ENCODE measurements around the gene RCAN2.
"Not testable (repeated sequence)": the region's sequence is repeated elsewhere in the genome, so short reads cannot be mapped to it uniquely, and the experiment has no call there.

RCAN2 gene

DNA sequence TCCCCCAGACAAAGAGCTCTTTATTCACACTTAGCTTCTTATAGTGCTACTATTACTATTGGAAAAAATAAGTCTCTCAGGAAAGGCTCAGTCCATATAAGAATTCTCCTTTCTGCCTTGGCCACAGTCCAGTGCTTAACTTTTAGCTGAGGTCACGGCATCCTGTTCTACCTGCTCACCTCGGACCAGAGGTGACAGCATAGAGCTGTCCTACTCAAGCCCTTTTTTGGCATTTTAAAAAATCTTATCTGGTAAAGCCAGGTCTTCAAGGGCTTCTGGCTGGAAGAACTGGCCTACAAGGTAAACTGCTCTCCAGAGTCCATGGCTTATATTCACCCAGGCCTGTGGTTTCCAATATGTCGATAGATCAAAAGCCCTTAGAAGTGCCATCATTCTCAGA lies 109.7 kb downstream of the RCAN2 start:
- DNase-seq, result no peak

DNA sequence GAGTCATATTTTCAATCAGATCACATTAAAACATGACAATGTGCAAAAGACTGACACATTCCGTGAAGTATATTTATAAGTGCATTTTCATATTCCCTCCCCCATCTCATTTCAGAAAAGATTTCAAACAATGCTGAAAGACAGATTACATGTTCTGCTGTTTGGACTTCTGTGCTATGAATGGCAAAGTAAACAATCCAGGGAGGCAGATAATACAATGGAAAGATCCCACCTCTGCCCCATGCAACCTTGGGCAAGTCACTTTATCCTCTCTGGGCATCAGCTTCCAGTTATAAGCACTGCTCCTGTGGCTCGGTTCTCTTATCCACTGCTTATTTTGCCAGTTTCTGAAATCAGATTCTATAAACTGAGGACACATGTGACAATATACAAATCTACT lies 110.2 kb downstream of the RCAN2 start:
- DNase-seq, result no peak

DNA sequence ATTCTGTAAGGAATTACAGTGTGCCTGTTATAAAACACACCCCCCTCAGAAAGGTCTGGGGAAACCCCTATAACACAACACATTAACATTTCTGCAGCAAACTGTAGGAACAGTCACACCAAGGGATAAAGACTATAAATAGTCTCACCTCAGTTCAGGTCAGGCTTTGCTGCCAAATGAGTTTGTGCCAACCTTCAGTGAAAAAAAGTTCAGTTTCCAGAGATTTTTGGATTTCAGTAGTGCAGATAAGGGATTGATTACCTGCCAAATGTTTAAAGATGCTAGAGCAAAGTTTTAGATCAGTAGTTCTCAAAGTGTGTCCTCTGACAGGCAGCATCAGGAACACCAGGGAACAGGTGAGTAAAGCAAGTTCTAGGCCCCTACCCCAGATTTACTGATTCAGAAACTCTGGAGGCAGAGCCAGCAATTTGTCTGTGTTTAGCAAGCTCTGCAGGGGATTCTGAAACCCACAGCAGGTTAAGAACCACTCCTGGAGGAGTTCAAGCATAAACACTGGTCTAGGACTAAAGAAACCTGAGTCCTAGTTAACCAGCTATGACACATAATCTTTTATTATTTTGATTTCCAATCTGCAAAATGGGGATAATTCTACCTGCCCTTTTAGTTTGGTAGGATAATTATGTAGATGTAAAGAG lies 111.0 kb downstream of the RCAN2 start:
- no peak for DNase-seq

DNA sequence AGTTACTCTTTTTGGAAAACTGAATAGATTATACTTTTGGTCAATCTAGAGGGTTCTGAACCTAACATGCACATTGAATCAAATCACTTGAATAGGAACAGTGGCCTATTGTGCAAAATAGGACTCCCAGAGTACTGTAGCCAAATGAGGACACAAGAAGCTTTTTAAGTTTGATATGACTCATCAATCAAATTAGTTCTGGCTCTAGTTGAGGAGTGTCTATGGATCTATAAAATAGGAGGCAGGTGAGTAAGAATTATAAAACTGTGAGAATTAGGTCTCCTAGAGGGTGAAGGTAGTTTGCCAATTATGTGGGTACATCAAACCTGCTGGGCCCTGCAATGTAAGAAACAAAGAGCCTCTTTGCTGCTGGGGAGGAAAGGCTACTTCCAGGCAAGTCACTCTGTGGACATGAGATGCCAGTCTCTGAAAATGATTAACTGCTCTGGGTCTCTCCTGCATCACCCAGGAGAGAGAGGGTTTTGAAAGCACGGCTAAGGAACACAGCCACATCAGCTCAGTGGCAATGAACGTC lies 112.3 kb downstream of the RCAN2 start:
- DNase-seq, result no peak

DNA sequence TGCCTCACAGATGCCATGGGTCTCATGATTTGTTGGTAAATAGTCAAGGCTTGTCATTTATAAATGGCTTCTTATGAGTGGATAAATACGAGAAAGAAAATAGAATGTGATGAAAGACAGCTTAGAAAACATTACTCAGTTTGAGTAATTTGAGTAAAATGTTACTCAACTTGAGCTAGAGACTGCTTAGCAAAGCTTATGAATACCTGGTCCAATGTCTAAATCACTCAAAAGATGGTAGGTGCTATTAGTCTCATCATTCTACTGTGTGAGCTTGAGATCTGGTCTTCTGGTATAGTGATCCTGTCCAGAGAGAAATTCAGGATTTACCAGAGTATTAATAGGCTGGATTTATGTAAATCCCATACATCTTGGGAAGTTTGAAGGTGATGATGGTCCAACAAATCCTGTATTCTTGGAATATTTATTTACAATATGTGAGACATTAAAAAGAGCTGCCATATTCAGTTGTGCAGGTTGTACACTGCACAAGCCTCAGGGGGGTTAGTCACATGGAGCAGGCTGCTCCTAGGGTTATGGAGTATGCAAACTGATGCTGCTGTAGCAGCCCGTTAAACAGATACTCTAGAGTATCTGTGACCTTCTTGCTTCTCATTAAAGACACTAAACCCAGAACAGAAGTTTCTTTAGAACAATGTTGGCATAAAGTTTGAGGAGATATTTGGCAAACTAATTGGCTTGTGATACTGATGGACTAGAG lies 112.9 kb downstream of the RCAN2 start:
- no peak for DNase-seq

DNA sequence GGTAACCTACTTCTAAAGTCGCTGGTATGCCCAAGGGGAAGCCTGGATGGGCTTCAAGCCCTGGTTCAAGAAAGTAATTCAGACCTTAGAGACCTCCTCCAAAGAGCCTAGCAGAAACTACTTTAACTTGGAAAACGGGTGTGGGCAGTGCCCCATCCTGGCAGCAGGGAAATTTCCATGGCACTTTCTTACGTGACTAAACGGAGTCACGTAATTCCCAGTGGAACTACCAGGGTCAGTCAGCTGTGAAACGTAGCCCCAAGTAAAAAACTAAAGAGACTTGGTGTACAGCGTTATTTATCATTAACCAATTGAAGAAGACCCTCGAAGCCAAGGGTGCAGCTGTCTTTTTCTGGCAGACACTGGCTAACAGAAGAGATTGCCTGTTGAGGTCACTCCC lies 114.0 kb downstream of the RCAN2 start:
- no peak for DNase-seq

DNA sequence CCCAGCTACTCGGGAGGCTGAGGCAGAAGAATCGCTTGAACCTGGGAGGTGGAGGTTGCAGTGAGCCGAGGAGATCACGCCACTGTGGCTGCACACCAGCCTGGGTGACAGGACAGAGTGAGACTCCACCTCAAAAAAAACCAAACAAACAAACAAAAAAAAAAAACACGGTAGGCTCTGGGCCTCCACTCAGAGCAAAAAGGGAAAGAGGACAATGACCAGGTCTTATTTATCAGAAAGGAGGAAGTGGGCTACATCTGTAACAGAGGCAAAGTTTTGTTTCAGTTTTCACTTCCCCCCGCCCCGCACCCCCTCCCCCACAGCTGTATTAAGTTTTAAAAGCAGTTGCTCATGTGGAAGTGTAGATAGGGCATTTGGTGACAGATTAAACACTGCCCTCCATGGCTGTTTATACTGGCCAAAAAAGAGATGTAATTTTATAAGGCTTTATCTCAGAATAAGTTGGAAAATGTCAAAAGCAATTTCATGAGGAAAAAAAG lies 114.6 kb downstream of the RCAN2 start:
- no peak for DNase-seq

DNA sequence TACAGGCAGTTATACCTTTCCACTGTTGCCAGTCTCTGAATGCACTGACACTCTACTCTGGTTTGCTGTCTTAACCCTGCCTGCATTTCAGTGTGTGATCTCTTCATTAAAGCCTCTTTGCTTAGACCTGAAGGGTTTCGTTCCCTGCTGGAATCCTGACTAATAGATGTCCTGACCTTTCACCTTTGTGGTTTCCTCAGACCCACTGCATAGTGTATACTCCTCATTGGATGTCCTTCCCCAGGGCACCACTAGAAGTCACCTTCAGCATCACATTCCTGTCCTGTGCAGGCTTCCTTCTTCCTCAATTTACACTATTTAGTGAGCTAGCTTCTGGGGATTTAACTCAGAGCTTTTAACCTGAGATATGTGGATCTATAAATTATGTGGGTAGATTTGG lies 120.6 kb downstream of the RCAN2 start:
- no peak for DNase-seq

DNA sequence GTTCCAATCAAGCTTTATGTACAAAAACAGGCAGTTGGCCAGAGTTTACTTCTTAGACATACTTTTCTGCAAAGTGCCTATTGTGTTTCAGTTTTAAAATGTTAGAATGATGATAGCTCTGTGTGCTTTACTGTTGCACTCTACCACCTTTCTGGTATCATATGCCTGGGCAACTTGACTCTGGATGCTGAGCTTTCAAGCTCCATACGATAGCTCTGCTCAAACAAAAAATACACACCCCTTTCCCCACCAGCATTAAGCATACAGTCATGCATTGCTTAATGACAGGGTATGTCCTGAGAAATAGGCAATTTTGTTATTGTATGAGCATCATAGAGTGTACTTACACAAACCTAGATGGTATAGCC lies 123.1 kb downstream of the RCAN2 start:
- DNase-seq, result no peak

DNA sequence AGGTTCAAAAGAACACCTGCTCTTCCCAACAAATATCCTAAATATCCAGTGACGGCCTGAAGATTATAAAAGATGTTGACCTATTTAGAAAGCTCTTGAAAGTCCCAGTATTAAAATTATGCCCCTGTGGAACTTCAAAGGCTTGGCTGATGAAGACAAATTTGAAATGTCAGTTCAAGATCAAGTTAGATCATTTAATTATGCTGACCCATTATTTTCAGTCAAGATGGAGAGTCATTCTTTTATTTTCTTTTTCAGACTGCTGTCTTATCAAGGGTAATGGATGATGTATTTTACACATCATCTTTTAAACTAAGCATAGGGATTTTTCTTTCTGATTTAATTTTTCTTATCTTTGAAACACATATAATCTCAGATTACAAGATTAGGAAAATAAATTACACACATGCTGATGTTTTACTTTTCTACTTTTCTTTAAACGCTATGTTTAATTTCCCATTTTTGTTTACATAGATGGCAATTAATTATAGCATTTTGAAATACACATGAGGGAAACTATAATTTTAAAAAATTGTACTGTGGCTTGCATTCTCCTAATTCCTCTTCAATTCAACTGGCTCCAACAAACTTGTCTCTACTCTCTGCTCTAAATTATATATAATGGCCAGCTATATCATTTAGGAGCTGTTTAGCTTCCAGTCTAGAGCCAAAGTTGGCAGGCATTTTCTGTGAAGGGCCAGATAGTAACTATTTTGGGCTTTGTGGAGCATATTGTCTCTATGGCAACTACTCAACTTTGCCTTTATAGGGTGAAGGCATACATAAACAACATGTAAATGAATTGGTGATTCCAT lies 123.7 kb downstream of the RCAN2 start:
- no peak for DNase-seq

DNA sequence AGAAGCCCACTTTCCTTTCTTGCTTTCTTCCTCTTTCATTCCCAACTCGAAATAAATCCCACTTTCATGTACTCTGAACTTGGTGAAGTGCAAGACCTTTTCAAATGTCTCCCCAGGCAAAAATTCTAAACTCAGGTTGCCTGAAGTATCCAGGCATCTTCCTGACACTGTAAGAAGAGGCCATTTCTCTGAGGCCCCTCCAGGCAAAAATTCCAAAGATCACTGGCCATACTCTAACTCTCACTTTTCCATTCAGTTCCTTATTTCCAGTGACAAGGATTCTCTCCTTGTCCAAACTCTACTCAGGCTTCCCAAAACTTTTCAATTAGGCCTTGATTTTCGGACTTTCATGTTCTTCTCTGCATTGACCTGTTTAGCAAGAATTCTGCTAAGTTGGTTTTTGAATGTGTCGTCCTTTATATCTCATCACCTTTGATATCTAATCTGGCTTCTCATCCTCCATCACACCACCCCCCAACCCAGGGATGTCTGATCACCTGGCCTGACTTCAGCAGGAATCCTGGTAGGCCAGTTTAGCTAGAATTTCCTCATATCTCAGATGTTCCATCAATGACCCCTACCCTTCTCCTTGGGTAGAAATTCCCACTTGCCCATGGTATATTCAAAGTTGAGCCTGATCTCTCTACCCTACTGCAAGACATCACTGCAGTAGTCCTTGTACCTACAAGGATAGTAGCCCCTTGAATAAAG lies 124.9 kb downstream of the RCAN2 start:
- no peak for DNase-seq

DNA sequence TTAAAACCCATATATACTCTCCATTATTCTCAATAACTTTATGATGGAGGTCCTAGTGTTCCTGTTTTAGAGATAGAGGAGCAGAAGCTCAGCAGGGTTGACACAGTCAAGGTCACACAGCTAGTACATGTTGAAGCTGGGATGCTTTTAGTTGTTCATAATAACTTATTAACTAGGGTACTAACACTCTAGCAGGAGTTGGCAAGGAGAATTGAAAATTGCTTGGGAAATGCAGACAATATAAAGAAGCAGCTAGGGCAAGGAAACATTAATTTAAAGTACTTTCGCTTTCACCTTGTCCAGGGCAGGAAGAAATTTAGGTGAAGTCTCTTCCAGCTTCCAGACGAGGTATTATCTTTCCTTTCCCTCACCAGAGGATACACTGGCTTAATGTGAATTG lies 133.7 kb downstream of the RCAN2 start:
- no peak for DNase-seq

DNA sequence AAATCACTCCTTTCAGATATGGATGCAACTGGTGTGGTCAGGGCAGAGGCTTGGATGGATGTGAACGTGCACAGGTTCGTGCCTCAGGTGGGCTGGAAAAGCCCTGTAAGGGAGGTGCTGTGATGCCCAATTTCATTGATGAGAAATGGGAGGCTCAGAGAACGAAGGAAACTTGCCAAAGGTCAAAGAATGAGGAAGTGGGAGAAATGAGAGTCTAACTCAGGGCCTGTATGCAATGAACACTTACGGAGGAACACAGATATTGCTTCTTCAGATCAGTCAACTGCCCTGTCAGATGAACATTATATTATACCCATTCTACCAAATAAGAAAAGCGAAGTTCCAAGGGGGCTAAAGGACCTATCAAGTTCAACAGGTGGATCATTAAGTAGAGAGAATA lies 134.7 kb downstream of the RCAN2 start:
- DNase-seq, result no peak

DNA sequence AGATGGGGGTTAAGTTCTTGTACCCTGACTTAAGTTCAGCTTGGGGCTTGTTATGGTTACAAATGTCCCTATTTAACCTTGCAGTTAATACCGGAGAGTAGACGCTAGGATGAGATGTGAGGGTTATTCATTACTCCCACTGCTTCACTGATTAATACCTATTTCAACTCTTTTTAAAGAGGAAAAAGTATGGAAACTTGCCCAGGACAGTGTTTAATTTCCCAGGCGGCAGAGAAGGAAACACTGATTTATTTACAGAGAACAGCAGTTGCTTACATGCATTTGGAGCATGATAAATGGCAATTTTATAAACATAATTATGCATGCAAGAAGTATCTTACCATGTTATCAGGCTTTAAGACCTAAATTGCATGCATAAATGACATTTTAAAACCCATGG lies 137.7 kb downstream of the RCAN2 start:
- DNase-seq, result no peak

DNA sequence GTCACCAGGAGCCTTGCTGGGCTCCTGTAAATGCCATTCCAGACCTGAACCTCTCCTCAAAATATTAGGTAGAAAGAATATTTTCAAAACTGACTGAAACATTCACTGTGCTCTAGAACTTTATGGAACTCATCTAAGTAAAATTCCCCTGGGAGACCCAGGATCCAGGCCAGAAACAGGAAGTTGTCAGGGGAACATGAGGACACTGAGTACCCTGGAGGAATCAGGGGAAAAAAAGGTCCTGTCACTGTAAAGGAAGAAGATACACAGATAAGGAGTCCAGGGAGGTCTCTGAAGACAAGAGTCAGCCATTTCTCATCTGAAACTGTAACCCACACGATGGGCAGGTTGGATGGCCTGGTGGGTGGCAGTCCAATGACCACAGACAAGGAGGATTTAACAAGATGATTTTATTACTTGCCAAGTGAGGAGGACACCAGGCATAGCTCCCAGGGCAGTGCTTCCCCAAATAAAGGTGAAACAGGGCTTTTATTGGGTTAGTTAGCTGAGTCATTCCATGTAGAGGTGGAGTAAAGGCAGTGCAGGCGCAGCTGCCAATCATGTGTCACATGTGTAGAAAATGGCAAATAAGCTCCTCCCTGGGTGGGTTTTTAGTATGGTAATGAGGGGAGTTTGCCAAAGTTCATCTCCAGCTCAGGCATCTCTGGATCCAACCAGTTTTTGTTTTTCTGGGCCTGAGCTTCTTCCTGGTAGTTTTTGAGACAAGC lies 138.5 kb downstream of the RCAN2 start:
- no peak for DNase-seq

DNA sequence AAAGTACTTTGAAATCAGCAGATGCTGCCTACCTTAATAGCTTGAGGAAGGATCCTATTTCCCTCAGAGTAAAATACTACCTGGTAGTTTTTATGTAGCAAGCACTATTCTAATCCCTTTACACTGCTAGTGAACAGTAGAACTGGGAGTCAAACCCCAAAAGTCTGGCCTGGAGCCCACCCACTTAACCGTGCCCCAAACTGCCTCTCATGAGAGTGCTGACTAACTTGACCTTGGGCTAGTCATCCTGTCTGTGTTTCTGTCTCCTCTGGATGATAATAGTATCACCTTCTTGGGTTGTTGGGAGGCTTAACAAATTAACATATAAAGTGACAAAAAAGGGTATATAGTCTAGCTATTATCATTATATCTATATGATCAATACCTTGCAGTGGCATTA lies 140.5 kb downstream of the RCAN2 start:
- DNase-seq, result no peak

DNA sequence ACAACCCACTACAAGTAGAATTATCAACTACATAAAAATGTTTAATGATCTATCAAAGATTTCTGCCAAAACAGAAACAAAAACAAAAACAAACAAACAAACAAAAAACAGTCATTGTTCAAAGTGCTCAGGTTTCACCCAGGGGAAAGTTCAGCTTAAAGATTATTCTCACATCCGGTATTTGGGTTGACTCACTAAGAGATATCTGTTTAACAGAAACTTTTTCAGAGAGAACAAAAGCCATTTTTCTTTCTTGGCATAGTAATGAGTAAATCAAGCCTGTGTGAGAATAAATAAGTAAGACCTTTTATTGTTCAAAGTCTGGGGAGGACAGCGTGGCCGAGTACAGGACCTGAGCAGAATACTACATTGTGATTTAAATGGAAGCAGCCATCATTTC lies 143.6 kb downstream of the RCAN2 start:
- DNase-seq, result no peak

DNA sequence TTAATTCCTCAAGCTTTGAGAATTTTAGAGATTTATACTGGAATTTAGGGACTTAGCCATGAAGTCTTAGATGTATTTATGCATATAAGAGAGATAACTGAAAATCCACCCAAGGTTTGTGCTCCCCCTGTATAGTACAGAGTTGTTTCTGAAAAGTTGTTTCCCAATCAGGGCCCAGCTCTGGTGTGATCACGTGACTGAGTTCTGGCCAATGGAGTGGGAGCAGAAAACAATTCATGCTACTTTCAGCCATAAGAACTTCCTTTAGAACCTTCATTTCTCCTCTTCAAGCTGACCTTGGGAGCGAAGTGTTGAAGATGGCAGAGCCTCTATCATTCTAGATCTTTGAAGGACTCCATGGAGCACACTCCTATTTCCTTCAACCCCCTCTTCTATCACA lies 151.0 kb downstream of the RCAN2 start:
- no peak for DNase-seq

DNA sequence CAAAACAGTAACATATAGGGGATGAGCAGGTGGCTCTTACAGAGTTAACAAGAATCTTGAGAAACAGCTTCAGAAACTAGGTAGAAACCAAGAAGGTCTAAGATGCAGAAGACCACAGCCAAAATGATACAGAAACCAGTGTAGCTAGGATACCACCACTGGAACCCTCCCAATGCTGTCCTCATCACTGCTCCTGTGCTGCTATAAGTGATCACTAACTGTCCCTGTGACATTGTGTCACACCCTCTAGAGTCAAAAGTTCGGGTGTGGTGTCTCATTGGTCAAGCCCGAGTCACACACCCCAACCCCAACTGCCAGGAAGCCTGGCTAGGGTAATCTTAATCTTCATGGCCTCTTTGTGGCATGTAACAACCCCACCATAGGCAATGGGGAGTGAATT lies 153.1 kb downstream of the RCAN2 start:
- DNase-seq, result no peak

DNA sequence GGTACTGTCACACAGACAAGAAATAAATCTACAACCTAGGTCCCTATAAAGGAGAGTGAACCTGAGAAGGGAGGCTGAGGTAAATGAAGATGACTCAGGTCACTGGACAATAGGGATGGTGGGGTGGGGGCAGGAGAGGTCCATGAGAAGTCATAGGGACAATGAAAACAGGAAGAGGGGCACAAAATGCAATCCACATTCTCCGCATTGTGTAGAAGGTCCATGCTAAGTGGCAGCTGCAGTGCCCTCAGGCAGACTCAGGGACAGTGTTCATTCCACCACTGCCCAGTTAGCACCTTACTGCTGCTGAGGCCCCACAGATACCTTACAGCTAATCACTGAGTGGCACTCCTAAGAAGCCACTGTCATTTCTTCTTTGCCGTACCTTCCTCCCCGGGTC lies 156.8 kb downstream of the RCAN2 start:
- DNase-seq, result no peak

DNA sequence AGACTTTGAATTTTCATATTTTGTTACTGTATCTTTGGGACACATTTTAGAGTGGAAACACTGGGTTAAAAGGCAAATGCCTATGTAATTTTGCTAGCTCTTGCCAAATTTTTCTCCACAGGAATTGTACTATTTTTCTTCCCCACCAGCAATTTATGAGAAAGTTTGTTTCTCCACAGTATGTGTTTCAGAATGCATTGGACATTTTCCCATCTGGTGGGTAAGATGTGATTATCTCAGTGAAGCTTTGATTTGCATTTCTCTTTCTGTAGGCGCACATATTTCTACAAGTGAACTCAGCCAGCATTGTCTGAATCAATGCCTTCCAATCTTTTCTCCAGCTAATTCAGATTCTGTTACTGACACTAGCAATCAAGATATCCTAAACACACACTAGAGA lies 157.8 kb downstream of the RCAN2 start:
- DNase-seq, result no peak

DNA sequence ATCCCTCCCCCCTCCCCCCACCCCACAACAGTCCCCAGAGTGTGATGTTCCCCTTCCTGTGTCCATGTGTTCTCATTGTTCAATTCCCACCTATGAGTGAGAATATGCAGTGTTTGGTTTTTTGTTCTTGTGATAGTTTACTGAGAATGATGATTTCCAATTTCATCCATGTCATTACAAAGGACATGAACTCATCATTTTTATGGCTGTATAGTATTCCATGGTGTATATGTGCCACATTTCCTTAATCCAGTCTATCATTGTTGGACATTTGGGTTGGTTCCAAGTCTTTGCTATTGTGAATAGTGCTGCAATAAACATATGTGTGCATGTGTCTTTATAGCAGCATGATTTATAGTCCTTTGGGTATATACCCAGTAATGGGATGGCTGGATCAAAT lies 158.8 kb downstream of the RCAN2 start:
- DNase-seq, result not testable (repeated sequence)
